Right cardiac atrium (tissue), 5 donors: ENCODE data around the gene NKD2. TPM values are rescaled to one million over a fixed set of nuclear protein-coding genes. Genes with fewer than 3 reads are reported as not detected.

Experiments used
- ATAC-seq, 2 donors: fragments of 200-7000 bp; cut with Tn5 transposase; one replicate each; pipeline versions ENCODE4 v1.8.0 to v1.9.1; 2020; ENCODE audit warnings: moderate library complexity in 2 of 2, mild to moderate bottlenecking in 1 of 2
- DNase-seq, 3 donors: peaks; one replicate each; pipeline ENCODE4 v3.0.0-alpha.2; 2020
- H3K27ac ChIP-seq: one replicate; pipeline ENCODE4 v1.5.1; 2013; ENCODE audit warnings: mild to moderate bottlenecking, low read length, control low read depth, moderate library complexity
- H3K27me3 ChIP-seq: one replicate; pipeline ENCODE4 v1.6.1; 2013; ENCODE audit not compliant: control insufficient read depth, insufficient read depth
- H3K4me1 ChIP-seq: one replicate; pipeline ENCODE4 v1.6.1; 2013; ENCODE audit warnings: low read length; ENCODE audit not compliant: control insufficient read depth, insufficient read depth
- H3K4me3 ChIP-seq: one replicate; pipeline ENCODE4 v1.5.1; 2013; ENCODE audit warnings: low read length, control low read depth
- H3K9me3 ChIP-seq: one replicate; pipeline ENCODE4 v1.6.1; 2013; ENCODE audit warnings: low read length; ENCODE audit not compliant: control insufficient read depth
- WGBS: extraction: QIAGEN DNeasy Blood & Tissue Kit; methylation state at CpG from one replicate; pipeline ENCODE4 v1.1.7; 2013; 5-methylcytosine and 5-hydroxymethylcytosine counted together
- intact Hi-C, 4 donors: fragments of 100-400 bp; cut with DNase I; formaldehyde crosslinking; loops; one replicate each; pipeline versions ENCODE4 v1.11.0 to v1.14.0; 2022 to 2023
- polyA plus RNA-seq: library from polyadenylated mRNA; stranded (reverse); fragments of 200-250 nt; gene quantifications from one replicate; pipeline ENCODE4 v1.2.3, GENCODE V29; 2013
- total RNA-seq, 4 donors: library from RNA; stranded (reverse); fragmentation: NEBNext Ultra II Directional; extraction: Animal tissue kit (Norgen Biotek cat#: 25700); gene quantifications; one replicate each; pipeline ENCODE4 v1.2.1, GENCODE V29; 2021
- donor health status: healthy with polysubstance abuse.
- donor health status: DM: no; HTN: yes; CAD: no.
- donor health status: DM: no; HTN: no; CAD: no.
- donor health status: DM: no; HTN: yes; CAD: no; lungs with severe emphysema.
- donor health status: DM: yes; HTN: yes; CAD: no.

NKD2 gene
- total and polyA plus RNA-seq, 5 donors: 1.9 to 8.6 (median 2.6) TPM

- H3K27ac ChIP-seq: no peak overlapping the region
- H3K4me1 ChIP-seq: no peaks in the 10 kb centered on the region
- H3K27me3 ChIP-seq: no peaks in the 10 kb centered on the region
- H3K9me3 ChIP-seq: no peaks in the 10 kb centered on the region
- ATAC-seq (no peak), DNase-seq (peak in 1 of 3 donors; percentile 9)
- intact Hi-C loops: no loop called here
- WGBS: 90% methylated on average over 16 of the region's 16 CpGs
- H3K4me3 ChIP-seq: no peak overlapping the region
Measured at GRCh38 chr5:1032011-1032410, 23.4 kb downstream of the NKD2 start.

GRCh38 chr5:1032551-1033027 lies 24.0 kb downstream of the NKD2 start:
- Histone ChIP-seq H3K9me3 (no peaks in the 10 kb centered on the region), H3K4me1 (no peaks in the 10 kb centered on the region), H3K4me3 (no peak overlapping the region), H3K27ac (no peak overlapping the region), H3K27me3 (no peaks in the 10 kb centered on the region)
- 93% methylated on average over 14 of the region's 14 CpGs for WGBS
- peak; percentile 10 to 36 (median 20) for DNase-seq
- intact Hi-C loops: no loop called here
- ATAC-seq: no peak

GRCh38 chr5:1033178-1033577 lies 24.6 kb downstream of the NKD2 start:
- intact Hi-C loops: no loop called here
- ATAC-seq (no peak), DNase-seq (peak in 2 of 3 donors; percentile 20 to 51)
- H3K4me1 ChIP-seq: no peaks in the 10 kb centered on the region
- 95% methylated on average over 26 of the region's 26 CpGs for WGBS
- no peak overlapping the region for H3K4me3 ChIP-seq
- no peaks in the 10 kb centered on the region for H3K27me3 ChIP-seq
- no peak overlapping the region for H3K27ac ChIP-seq
- H3K9me3 ChIP-seq: no peaks in the 10 kb centered on the region

- Histone ChIP-seq H3K4me3 (no peak overlapping the region), H3K27me3 (no peaks in the 10 kb centered on the region), H3K4me1 (no peaks in the 10 kb centered on the region), H3K9me3 (no peaks in the 10 kb centered on the region), H3K27ac (no peak overlapping the region)
- ATAC-seq: no peak
- peak in 2 of 3 donors; percentile 34 to 45 for DNase-seq
- 90% methylated on average over 29 of the region's 29 CpGs for WGBS
- intact Hi-C loops: no loop called here
Measured at GRCh38 chr5:1033606-1034420, 25.2 kb downstream of the NKD2 start.

- Histone ChIP-seq H3K27ac (no peak overlapping the region), H3K4me3 (no peak overlapping the region), H3K4me1 (no peaks in the 10 kb centered on the region), H3K27me3 (no peaks in the 10 kb centered on the region), H3K9me3 (no peaks in the 10 kb centered on the region)
- 94% methylated on average over 17 of the region's 17 CpGs for WGBS
- intact Hi-C loops: no loop called here
- DNase-seq (peak in 1 of 3 donors; percentile 31), ATAC-seq (no peak)
Measured at GRCh38 chr5:1034421-1034905, 25.9 kb downstream of the NKD2 start.

GRCh38 chr5:1034986-1035385 lies 26.4 kb downstream of the NKD2 start:
- Histone ChIP-seq H3K27ac (no peak overlapping the region), H3K27me3 (no peaks in the 10 kb centered on the region), H3K4me1 (no peaks in the 10 kb centered on the region), H3K4me3 (no peak overlapping the region), H3K9me3 (no peaks in the 10 kb centered on the region)
- intact Hi-C loops: no loop called here
- ATAC-seq (no peak), DNase-seq (no peak)
- WGBS: 86% methylated on average over 2 of the region's 2 CpGs

- WGBS: 93% methylated on average over 25 of the region's 25 CpGs
Measured at GRCh38 chr5:1035421-1036405, 27.1 kb downstream of the NKD2 start.

GRCh38 chr5:1036504-1037122 lies 28.0 kb downstream of the NKD2 start:
- DNase-seq (peak in 2 of 3 donors; percentile 27 to 43), ATAC-seq (no peak)
- intact Hi-C loops: no loop called here

More at GRCh38 chr5:1035421-1036405, 27.1 kb downstream of the NKD2 start:
- Histone ChIP-seq H3K4me3 (no peak overlapping the region), H3K27me3 (no peaks in the 10 kb centered on the region), H3K4me1 (no peaks in the 10 kb centered on the region), H3K27ac (no peak overlapping the region), H3K9me3 (no peaks in the 10 kb centered on the region)
- DNase-seq (peak; percentile 10 to 49 (median 39)), ATAC-seq (peak in 1 of 2 donors; percentile 8)
- intact Hi-C loops: no loop called here

GRCh38 chr5:1037123-1037670 lies 28.6 kb downstream of the NKD2 start:
- no peaks in the 10 kb centered on the region for H3K27me3 ChIP-seq
- WGBS: 71% methylated on average over 16 of the region's 16 CpGs
- no peak for ATAC-seq

More at GRCh38 chr5:1036504-1037122, 28.0 kb downstream of the NKD2 start:
- Histone ChIP-seq H3K27ac (no peak overlapping the region), H3K9me3 (no peaks in the 10 kb centered on the region), H3K4me3 (no peak overlapping the region), H3K4me1 (no peaks in the 10 kb centered on the region), H3K27me3 (no peaks in the 10 kb centered on the region)
- WGBS: 84% methylated on average over 22 of the region's 22 CpGs

GRCh38 chr5:1037671-1038416 lies 29.2 kb downstream of the NKD2 start:
- DNase-seq (peak; percentile 12 to 53 (median 45)), ATAC-seq (no peak)
- no peaks in the 10 kb centered on the region for H3K4me1 ChIP-seq
- intact Hi-C loops: no loop called here
- H3K4me3 ChIP-seq: no peak overlapping the region
- H3K27ac ChIP-seq: no peak overlapping the region
- H3K9me3 ChIP-seq: no peaks in the 10 kb centered on the region
- 92% methylated on average over 43 of the region's 43 CpGs for WGBS
- no peaks in the 10 kb centered on the region for H3K27me3 ChIP-seq

More at GRCh38 chr5:1037123-1037670, 28.6 kb downstream of the NKD2 start:
- H3K9me3 ChIP-seq: no peaks in the 10 kb centered on the region
- no peak overlapping the region for H3K27ac ChIP-seq
- intact Hi-C loops: no loop called here
- DNase-seq: peak; percentile 7 to 47 (median 36)
- H3K4me1 ChIP-seq: no peaks in the 10 kb centered on the region
- H3K4me3 ChIP-seq: no peak overlapping the region
